ENCODE measurements around the gene LILRA6.

LILRA6 gene

DNA sequence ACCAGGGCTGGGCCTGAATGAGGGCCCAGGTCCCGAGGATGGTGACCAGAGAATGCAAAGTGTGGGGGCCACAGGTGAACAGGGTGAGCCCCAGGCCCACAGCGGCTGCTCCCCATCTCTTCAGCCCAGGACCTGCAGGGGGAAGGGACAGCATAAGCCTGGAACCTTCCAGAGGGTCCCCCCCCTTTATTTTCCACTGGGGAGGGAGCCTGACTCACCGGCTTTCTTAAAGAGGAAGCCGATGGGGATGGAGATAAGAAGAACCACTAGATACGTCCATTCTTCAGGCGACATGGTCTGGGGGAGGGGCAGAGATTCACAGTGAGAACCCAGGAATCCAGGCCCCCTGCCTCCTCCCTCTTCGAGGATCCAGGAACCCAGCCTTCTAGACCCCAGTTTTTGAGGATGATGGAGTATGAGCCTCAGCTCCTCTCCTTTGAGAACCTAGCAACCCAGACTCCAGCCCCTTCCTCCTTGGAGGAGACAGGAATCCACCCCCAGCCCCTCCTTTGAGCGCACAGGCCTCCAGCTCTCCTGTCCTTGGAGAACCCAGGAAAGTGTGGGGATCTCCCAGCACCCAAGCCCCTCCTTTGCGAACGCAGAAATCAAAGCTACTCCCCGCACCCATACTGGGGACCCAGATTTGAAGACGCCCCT lies 54.2 kb downstream of the LILRA6 start:
- no peak for DNase-seq (ENCODE audit: low spot score)

- DNase-seq (ENCODE audit: low spot score), result no peak
These were observed 55.6 kb downstream of the LILRA6 start for GRCh38 chr19:54186934-54187381.
